GM12875 (cell line): ENCODE measurements around the gene LAT.

Experiments used
- H3K4me3 ChIP-seq: one replicate; pipeline ENCODE4 v1.5.1; 2011; ENCODE audit warnings: low read depth, low read length, control low read depth
- TF ChIP-seq, protein P1 (sequence below): IDR thresholded peaks from 2 replicates; pipeline ENCODE4 v1.5.1; 2011; ENCODE audit warnings: low read depth, mild to moderate bottlenecking, control low read depth, inconsistent platforms, low read length, moderate library complexity, borderline replicate concordance; ENCODE audit not compliant: insufficient read depth

Gene LAT

DNA sequence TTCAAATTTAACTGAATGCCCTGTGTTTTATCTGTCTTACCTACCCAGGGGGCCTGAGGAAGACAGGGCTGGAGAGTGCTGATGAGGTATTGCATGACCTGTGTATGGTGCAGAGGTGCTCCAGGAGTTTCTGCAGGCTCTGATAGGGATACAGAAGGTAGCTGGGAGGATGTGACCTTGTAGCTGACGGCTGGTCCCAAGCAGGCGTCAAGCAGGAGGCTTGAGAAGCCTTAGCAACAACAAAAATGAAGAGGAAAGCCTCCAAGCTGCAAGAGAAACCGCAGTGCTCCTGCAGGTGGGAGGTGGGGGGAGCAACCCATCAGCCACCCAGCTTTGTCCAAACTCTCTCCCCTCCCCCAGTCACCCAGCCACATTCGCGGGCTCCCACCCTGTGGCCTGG lies 40.4 kb downstream of the LAT start:
- H3K4me3 ChIP-seq = no peak overlapping the region
- TF ChIP-seq, protein P1, sequence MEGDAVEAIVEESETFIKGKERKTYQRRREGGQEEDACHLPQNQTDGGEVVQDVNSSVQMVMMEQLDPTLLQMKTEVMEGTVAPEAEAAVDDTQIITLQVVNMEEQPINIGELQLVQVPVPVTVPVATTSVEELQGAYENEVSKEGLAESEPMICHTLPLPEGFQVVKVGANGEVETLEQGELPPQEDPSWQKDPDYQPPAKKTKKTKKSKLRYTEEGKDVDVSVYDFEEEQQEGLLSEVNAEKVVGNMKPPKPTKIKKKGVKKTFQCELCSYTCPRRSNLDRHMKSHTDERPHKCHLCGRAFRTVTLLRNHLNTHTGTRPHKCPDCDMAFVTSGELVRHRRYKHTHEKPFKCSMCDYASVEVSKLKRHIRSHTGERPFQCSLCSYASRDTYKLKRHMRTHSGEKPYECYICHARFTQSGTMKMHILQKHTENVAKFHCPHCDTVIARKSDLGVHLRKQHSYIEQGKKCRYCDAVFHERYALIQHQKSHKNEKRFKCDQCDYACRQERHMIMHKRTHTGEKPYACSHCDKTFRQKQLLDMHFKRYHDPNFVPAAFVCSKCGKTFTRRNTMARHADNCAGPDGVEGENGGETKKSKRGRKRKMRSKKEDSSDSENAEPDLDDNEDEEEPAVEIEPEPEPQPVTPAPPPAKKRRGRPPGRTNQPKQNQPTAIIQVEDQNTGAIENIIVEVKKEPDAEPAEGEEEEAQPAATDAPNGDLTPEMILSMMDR = no peak

- no peak overlapping the region for H3K4me3 ChIP-seq
- TF ChIP-seq, protein P1 = no peak
These were observed 40.9 kb downstream of the LAT start for GRCh38 chr16:29025735-29026134.

DNA sequence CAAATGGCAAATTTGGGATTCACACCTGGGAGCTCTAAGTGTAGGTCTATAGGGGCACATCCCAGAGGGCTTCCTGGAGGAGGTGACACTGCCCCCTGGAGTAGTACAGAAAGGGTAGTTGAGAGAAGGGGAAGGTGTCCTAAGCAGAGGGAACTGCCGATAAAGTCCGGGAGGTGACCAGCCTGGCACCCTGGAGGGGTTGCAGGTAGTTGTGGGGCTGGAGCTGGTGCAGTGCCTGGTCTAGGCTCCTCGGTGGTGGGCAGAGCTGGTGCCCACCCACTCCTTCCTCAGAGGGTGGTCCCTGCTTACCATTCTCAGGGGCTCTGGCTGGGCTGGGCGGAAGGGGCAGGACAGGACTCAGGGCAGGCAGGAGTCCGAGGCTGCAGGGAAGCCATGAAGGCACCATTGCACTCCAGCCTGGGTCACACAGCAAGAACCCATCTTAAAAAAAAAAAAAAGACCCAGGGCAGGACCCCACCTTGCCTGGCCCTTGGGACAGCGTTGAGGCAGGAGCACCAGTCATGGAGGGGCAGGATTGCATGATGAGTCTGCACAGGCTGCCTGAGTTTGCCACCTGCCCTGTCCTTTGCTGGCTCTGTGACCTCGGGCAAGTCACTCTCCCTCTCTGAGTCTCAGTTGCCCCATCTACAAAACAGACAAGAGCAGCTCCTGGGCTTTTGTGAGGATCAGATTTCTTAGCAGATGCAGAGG lies 43.8 kb downstream of the LAT start:
- TF ChIP-seq, protein P1 = no peak
- H3K4me3 ChIP-seq = no peak overlapping the region

GRCh38 chr16:29029168-29029994 lies 44.5 kb downstream of the LAT start:
- TF ChIP-seq, protein P1 = no peak
- no peak overlapping the region for H3K4me3 ChIP-seq

DNA sequence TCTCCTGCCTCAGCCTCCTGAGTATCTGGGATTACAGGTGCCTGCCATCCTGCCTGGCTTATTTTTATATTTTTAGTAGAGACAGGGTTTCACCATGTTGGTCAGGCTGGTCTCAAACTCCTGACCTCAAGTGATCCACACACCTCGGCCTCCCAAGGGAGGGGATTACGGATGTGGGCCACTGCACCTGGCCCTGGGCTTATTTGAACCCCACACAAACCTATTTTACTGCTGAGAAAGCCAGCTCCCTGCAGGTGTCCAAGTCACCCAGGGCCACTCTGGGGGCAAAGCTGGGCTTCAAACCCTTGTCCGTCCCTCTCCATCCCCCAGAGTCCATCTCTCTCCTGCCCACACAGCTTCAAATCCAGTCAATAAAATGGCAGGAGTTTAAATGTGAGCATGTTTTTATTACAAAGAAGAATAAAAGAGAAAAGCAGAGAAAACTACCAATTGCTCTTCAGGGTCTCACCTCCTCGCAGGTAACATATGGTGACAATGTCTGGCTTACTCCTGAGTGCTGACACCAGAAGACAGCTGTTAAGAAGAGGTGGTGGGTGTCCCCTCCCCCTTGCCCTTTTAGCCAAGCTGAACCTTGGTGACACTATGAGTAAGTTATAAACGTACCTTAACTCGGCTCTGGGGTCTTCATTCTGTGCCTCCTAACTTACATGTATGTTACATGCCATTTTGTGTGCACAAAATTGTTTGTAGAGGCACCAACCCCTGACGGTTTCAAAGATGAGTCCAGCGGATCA lies 45.4 kb downstream of the LAT start:
- TF ChIP-seq, protein P1 = no peak
- no peak overlapping the region for H3K4me3 ChIP-seq
